Ureter (tissue), 1 donor: ENCODE data around the gene ANXA2. TPM values are rescaled to one million over a fixed set of nuclear protein-coding genes. Genes with fewer than 3 reads are reported as not detected.

Experiments
- total RNA-seq: library from RNA; stranded (reverse); gene quantifications from one replicate; pipeline ENCODE4 v1.2.4, GENCODE V29; 2023
- donor health status: DM: yes; HTN: yes; CAD: no.

ANXA2 gene
- total RNA-seq, 1 donor from 2014 or later: 684 TPM

Other genes starting within 250 kb of the ANXA2 start
- 65.5 TPM for gene ICE2, start 81.2 kb upstream of the ANXA2 start, total RNA-seq